Stimulated activated CD8-positive, alpha-beta memory T cell treated with anti-CD3 and anti-CD28 coated beads, Interleukin-4, amount 100 ng/mL, for 48 hours (primary cell): ENCODE data around the gene RFT1.

Experiments
- DNase-seq: peaks from one replicate; pipeline ENCODE4 v3.0.0-alpha.2; 2020

The RFT1 gene

DNA sequence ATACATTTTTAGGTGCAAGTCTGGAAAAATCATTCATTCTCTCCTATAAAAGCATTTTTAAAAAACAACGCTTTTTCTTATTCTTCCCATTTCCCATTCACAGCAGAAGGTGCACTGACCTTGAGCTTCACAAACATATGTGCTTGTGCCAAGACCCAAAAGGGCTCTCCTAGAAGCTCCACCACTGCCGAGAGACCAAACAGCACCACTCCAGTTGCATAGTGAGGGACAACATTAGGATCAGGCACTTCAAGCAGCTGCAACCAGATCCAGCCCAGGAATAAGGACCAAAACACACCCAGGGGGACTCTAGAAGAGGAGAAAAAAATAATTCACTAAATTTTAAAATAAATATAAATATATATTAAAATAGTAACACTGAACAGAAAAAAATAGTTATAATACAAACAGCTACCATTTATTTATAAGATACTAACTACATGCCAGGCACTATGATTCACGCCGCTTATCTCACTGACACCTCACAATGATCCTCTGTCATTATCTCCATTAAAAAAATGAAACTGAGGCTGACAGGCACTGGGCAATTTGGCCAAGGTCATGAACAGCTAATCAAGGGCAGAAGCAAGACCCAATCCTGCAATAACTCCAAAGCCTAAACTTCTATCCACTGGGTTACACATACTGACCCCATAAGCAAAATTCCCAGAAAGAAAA, 7.8 kb downstream of the RFT1 start:
- no peak for DNase-seq

DNA sequence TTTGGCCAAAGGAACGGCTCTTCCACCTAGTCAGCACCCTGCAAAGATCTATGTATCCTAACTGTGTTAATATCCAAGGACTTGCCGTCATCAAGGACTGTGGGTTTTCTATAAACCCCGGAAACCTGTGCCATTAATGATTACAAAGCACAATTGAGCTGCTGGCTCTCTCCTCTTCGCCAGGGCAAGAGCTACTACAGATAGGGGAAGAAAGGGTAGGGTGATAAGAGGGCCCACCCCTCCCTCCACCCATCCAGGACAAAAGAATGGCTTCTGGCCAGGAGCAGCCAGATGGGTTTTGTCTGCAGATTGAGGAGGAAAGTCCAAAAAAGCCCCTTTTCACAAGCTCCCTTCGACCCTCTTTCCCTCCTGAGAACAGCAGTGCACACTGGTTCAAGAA, 9.9 kb downstream of the RFT1 start:
- no peak for DNase-seq

DNA sequence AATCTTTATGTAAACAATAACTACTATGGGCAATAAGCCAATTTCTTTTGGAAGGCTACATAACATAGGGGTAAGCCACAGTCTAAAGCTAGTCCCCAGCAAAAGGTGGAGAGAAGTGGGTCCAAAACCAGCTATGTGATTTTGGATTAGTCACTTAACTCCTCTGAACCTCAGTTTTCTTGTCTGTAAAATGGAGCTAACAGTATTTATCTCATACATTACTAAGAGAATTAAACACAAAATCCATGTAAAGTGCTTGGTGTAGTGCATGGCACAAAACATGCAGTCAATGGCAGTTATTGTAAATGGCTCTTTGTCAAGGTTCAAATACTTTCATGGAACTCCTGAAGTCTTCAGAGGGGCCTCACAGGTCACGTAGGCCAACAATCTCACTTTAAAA, 13.3 kb downstream of the RFT1 start:
- DNase-seq = no peak

DNA sequence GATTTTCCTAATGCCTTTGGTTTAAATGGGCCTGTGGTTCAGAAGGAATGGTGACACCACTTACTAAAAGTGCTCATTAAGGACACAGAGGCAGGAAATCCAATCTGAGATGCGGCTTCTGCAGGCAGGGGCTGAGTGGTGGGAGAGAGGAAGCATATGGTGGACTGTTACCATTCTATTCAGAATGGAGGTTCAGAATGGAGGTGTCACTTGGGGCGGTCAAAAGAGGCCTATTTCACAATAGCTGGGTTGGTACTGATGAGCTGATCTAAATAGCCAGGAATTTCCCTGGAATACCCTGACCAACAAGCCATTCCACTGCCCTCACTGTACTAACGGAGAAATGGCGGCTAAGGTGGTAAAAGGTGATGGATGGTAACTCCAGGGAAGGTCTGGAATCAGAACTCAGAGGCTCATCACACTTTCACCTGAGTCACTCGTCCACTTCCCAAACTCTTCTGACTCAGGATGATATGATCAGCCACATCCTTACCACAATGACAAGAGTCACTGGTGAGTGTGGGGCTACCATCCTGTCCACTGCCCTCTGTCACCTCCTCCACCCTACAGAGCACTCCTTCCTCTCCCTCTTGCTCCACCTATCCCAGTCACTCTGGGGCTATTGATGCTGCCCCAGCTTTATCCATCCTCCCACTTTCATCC, 15.7 kb downstream of the RFT1 start:
- peak; percentile 32 for DNase-seq

DNA sequence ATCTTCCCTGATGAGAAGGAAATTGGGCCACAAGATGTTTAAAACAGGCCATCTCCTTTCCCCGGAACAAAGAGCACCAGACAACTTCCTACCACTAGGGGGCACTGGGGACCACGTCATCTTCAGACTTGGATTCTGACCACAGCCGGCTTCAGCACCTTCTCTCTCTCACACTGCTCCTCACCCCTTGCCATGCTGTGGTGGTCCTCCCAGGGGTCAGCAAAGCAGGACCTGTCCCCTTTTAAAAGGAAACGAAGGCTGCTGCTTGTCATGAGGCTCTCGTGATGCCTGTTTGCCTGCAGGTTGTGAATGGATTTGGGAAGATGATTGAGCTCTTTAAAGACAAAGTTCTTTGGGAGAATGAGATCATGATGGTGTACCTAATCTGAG, 16.2 kb downstream of the RFT1 start:
- DNase-seq = peak; percentile 88

DNA sequence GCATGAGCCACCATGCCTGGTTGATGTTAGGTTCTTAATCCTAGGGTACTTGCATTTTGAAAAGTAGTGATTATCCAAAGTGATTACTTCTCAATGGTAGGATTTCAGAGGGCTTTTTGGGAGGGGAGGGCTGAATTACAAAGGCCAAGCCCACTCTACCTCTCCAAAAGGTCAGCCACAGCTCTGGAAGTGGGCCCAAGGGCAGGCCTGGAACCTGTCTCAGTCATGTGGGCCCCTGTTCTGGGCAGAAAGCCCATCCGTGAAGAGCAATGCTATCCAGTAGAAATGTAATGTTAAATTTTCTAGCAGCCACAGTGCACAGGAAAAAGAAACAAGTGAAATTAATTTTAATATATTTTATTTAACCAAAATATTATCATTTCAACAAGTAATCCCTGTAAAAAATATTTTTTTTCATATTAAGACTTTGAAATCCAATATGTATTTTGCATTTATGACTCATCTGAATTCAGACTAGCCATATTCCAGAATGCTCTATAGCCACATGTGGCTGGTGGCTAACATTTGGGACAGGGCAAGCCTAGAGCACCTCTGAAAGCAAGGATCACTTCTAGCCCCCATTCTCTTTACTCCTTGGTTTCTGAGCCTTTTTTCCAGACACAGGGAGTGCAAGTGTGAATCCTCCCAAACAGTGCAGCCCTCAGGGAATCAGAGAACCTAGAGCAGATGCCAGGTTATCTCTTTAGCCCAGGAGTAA, 16.8 kb downstream of the RFT1 start:
- no peak for DNase-seq

DNA sequence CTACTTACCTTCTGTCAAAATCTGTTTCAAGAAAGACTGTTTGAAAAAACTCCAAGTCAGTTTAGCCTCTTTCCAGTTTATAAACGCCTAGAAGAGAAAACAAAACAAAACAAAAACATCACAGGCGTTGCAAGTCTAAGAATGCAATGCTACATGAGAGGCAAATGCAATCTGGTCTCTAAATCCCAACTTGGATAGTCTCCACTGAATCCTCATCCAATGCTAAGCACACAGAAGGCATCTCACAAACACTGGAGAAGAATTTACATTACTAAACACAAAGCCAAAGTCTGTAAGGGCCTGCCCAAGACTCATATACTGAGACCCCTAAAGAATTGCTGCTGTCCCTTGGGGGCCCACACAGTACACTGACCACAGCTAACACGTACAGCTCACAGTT, 18.4 kb downstream of the RFT1 start:
- no peak for DNase-seq

DNA sequence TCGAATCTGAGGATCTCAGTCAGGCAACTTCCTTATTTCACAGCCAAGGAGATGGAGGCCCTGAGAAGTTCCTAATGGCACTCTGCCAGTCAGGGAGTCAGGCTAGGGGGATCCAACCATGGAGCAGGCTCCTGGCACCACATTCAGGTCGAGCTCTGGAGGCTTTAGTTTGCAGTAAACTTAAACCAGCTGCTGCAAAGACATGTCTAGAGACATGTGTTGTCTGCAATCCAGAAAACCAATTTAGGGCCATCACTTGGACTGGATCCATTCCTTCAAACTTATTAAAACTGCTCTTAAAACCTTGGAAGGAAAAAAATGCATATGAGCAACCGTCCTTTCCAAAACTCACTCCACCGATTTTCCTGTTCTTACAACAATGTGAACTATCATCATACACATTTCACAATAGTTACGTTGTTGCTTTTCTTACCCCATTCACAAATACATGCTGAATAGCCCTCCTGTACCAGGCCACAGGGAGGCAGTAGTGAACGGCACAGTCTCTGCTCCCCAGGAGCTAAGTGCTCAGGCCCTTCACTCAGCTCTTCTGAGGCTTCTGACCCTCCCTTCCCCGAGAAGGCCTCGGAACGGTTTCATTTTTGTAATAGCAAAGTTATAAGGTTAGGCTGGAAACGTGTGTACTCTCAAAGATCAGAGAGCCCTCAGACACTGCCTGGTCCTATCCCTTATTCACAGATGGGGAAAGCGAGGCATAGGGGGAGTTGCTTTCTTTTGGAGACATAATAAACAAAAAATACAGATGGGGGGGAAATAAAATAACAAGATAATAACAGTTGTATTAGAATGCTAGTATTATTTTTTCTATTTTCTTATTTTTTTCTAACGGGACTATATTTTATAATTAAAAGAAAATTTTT, 20.1 kb downstream of the RFT1 start:
- peak; percentile 54 for DNase-seq

DNA sequence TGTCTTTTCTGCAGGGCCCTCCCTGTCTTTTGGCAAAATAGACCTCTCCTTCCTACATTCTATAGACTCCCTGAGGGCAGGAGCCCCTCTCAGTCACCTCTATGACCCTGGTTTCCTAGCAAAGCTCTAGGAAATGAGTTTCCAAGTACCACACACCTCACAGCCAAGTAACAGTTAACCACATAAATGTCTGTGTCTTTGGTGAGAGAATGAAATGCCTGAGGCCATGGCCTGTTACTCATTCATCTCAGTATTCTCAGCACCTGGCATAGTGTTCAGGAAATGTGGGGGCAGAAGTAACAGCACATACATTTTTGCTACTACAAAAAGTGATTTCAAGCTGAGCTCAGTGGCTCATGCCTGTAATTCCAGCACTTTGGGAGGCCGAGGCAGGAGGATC, 21.0 kb downstream of the RFT1 start:
- DNase-seq = peak; percentile 42

DNA sequence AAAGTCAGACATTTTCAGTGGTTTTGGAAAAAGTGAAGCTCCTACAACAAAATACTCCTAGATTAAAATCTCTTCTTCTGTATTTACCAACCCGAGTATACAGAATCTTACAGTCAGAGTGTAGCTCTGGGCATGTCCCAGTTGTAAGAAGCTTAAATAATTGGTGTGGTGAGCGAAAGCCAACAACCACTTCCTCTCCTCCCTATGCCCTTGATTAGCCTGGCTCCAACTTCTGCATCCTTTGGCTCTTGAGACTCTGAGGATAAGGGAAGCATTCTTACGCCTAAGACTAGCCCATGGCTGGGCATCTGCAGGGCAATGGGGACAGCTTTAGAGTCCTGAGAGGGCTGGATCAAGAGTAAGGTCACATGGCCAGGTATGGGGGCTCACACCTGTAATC, 25.5 kb downstream of the RFT1 start:
- DNase-seq = no peak

DNA sequence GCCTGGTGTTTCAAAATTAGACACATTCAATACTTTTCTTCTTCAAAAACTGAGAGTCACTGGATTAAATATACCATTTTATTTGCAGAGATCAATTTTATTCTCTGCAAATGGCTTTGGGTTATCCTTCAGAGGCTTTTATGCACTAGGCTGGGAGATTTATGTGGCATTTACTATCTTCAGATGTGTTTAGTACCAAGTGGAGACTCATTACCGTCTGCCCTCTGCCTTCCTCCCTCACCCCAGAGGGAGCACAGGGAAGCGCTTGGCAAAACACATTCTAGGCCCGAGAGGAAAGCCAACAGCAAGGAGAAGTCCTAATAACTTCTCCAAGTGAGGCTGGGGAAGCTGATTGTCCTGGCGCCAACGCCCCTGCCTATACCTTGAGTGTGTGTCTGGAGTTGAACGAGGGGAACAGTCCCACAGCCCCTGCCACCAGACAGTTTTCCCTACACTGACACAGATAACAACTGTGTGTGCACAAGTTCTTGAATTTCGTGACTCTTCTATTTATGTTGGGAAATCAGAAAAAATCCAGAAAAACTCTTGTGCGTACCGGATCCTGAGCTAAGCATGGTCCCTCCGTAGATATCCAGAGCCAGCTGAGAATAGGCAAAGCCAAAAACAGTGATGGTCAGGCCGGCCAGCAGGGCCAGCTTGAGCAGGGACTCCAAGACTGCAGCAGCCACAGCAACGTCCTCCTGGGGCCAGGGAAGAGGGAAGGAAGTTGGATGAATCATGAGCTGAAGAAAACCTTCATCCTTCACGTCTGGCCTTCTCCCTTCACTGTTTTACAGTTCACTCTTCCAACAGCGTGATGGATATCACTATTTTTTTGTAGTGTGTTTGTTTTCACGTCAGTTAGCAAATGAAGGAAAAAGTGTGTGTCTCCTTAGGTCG, 26.6 kb downstream of the RFT1 start:
- DNase-seq = no peak

DNA sequence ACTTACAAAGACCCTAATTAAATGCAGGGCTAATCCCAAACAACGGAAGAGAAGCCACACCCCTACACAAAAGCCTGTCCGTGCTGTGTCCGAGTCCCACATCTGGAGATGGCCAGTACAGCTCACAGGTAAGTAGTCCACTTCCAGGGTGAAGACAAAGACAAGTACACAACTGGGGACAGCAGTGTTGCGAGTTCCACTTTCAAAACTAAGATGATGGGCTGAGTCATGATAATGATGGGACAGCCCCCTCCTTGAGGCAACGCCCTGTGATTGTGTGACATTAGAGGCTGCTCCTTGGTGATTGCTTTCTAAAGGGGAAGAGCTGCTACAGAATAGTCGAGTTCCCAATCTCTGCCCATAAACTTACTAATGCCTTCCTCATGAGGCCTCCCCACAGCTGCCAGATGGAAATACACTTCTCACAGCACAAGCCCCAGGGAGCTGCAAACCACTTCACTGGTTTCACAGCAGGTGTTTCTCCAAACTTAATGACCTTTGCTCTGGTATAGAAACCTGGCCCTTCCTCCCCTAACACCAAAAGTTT, 27.6 kb downstream of the RFT1 start:
- DNase-seq = peak; percentile 51

DNA sequence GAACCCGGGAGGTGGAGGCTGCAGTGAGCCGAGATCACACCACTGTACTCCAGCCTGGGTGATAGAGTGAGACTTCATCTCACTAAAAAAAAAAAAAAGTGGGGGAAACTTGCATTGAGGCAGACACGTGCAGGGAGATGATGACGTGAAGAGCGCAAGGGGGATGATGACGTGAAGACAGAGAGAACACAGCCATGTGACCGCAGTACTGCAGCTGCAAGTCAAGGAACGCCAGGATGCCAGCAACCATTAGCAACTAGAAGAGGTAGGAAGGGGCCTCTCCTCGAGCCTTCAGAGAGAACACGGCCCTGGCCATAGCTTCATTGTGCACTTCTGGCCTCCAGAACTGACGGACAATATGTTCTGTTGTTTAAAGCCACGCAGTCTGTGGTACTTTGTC, 28.3 kb downstream of the RFT1 start:
- no peak for DNase-seq

DNA sequence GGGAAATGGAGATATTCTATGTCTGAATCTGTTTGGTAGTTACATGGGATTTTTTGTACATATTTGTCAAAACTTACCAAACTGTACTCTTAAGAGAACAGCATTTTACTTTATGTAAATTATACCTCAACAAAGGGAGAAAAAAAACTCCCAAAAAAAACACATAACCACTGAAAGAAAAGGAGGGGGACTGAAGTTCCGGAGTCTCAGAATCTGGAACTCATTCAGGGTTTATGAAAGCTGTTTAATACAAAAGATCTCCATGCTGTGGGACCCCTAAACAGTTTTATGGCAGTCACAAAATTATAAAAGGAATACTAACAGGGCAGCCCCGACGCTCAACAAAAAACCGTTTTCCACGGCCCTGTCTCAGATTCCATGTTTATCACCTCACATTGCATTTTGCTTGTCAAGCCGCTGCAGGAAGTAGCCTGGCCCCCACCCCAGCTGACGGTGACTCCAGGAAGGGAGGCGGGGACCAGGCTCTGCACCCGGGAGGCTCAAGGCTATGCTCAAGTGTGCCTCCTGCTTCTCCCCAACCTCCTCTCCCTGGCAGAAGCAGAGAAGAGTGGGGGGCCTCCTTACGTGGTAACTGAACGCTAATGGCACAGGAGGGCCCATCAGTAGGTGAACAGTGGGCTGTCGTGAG, 29.3 kb downstream of the RFT1 start:
- DNase-seq = no peak

DNA sequence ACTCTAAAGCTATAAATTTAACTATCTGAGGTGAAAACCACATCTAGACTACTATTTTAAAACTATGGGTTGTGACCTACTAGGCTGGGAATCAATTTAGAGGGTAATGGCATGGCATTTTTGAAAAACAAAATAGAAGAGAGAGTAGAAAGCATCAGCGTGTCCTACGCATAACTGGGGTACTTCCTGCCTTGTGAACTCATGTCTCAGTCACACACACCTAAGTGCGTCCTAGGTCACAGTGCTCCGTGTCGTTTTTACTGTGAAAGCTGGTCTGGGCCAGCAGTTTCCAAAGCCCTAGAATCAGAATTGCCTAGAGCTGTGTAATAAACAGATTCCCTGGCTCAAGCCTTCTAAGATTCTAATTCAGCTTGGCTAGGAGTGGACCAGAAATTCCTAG, 32.3 kb downstream of the RFT1 start:
- no peak for DNase-seq

DNA sequence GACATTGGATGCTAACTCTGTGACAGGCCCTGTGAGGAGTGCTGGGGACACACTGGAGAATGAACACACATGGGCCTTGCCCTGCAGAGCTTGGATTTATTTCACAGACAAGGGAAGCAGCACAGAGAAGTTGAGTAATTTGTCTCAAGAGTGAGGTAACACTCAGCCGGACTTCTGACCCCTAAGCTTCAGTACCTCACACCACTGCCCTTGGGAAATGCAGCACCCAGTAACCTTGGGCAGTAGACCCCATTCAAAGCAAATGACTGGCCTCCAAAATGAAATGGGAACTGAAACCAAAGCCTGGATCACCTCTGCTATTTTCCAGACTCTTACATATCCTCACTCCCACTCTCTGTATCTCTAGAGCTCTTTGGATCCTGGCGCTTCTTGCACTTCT, 37.3 kb downstream of the RFT1 start:
- no peak for DNase-seq

DNA sequence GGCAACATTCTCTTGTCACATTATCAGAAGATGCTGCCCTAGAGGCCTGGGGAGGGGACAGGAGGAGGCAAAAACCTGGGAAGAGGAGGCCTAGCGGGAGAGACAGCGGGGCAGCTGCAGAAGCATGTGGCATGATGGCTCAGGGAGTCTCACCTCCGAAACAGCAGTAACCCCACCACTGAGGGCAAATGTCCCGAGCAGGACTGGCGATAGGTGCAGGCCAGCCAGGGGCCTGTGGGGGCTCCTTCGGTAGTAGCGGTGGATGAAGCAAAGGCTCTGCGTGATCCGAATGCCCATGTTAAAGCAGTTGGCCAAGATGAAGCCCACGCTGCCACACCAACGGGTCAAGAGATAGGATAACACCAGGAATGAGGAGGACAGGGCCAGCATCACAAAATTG, 38.0 kb downstream of the RFT1 start:
- DNase-seq = no peak

DNA sequence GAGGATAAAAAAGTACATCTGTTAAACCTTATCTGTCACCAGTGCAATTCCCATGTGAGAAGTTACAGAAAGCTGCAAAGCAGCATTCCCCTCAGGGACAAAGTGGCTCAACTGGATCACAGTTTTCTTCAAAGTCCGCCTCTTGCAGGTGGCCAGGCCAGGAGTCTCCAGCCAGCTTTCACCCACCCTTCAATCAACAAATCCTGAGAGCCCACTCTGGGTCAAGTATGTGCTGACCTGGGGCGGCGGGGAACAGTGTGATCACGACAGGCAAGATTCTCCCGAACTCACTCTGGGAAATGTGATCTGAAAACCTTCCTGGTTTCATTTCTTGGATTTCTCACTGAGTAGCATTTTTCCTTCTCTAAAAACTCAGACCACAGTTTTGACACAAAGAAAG, 39.2 kb downstream of the RFT1 start:
- DNase-seq = no peak

DNA sequence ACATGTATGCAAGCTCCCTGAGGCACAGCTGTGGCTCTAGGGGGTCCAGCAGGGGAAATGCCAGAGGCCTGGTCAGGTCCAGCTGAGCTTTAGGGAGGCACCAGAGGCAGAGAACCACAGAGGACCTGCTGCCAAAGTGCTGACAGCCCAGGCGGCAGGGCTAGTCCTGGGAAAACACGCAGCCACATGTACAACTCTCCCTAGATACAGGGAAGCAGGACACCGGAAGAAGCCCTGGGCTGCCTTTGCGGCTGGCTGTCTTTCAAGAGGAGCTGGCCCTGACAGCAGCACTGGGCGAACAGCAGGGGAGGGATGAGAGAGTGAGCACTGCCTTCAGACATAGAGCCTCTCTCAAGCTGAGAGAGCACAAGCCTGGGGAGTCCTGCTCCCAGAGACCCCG, 40.7 kb downstream of the RFT1 start:
- no peak for DNase-seq

DNA sequence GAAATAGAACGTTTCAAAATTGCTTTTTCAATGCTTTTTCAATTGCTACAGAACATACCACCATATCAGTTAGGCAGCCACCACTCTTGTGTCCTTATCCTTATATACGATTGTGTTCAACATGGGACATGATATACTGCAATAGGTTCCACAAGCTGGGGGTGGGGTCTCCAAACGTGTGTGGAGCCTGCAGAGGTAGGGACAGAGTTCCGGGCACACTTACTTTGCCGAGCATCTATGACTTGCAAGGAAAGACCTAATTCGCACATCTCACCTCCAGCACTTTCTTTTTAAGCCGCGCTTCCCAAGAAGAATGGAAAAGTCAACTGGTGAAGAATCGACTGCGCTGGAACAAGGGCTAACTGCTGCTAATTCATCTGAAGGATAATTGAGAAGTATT, 44.8 kb downstream of the RFT1 start:
- DNase-seq = no peak

DNA sequence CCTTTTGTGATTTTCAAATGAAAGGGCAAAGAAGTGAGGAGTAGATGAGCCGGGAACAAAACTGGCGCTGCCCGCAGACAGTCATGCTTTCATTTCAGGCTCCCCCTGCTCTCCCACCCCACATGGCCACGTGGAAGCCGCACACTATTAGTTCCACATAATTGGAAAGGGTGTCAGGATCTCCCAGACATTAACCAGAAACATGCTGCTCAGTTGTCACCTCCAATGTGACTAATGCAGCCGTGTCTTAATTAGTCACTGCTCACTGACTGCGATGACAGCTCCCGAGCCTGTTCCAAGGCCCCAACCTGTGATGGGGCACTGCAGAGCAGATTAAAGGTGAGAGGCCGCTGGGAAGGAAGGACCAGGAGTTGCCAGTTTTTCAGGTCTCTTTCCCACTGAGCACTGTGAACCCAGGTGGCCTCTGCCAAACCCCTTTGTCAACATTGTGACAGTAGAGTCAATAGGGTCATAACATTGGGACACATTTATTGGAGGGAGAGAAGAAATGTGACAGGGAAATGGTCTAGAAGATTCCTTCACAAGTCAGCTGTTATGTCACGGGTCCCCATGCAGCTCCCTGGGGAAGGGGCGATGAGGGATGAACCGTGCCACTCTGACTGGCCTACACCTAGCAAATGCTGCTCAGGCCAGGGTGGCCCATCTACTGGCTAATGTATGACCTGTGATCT, 45.8 kb downstream of the RFT1 start:
- DNase-seq = no peak
